Measurements from ENCODE around the gene MCF2L.

DNA sequence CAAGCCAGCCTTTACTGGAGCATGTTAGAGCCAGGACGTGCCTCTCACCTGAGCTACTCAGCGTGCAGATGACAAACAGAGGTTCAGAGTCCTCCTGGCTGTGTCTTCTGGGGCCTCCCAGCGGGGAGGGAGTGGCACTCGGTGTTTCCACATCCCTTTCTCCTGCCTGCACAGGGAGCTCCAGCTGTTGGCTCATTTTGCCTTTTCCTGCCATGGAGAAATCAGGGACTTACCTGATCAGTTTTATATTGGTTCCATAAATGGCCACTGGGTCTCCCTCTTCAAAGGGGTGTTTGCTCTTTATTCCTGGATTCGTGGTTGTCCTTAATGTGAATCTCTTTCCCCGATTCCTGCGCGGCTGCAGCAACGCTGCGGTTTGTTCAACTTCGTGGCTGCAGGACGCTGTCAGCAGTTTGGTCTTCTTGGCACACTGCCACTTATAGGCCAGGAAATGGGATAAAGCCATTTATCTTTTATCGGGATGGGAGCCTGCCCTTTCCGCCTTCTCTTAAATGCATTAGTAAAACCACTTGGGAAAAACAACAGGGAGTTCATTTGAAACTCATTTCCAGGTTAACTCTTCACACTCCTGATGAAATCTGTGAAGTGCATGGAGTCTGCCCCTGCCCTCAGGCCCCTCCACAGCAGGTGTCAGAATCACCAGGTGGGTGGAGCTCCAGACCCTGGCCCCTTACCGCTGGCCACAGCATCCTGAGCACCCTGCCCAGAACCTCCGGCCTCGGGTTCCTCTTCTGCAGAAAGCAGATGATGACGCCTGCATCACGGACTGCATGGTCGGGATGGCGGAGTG is 39.8 kb upstream of the MCF2L start:
- TF ChIP-seq POLR2A (IDR thresholded peaks at IDR 0.05), result no peak
- TF ChIP-seq, protein P1, sequence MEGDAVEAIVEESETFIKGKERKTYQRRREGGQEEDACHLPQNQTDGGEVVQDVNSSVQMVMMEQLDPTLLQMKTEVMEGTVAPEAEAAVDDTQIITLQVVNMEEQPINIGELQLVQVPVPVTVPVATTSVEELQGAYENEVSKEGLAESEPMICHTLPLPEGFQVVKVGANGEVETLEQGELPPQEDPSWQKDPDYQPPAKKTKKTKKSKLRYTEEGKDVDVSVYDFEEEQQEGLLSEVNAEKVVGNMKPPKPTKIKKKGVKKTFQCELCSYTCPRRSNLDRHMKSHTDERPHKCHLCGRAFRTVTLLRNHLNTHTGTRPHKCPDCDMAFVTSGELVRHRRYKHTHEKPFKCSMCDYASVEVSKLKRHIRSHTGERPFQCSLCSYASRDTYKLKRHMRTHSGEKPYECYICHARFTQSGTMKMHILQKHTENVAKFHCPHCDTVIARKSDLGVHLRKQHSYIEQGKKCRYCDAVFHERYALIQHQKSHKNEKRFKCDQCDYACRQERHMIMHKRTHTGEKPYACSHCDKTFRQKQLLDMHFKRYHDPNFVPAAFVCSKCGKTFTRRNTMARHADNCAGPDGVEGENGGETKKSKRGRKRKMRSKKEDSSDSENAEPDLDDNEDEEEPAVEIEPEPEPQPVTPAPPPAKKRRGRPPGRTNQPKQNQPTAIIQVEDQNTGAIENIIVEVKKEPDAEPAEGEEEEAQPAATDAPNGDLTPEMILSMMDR (IDR thresholded peaks at IDR 0.05), result no peak

Measured in breast epithelium (tissue), 3 donors.